ENCODE results near the gene PLEKHA7.
"Not testable (repeated sequence)": the region's sequence is repeated elsewhere in the genome, so short reads cannot be mapped to it uniquely, and the experiment has no call there.

PLEKHA7 gene

DNA sequence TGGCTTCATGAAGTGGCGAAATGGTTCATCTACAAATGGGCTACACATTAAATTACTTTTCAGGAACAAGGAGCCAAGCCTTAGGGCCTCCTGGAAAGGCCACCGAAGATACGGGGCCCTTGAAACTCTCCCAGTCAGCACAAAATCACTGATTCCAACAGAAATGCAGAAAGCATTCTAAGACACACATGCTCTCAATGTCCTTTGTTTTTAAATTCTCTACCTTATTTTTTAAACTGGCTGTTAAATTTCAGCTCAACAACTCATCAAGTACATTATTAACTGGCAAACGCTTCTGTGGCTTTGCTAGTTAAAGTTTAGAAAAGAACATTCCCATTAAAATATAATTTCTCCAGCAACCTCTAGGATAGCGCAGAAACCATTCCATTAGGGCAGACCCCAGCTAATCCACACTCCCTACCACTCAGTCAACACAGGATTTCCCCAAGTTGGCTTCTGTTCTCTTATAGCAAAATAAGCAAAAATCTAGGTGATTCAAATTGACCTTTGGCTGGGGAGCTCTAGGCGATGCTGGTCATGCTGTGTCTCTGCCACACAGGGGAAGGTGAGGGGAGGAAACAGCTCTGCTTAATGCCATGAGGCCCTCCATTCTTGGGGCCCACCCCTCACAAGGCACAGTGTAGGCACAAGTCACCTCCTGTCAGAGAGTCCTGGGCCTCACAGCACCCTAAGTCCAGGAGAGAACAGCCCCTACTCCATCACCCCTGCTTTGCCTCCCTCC is 47.1 kb downstream of the PLEKHA7 start:
- FAIRE-seq = no peak
- no peak for DNase-seq (ENCODE audit: insufficient read length, low spot score)
- TF ChIP-seq, protein P1, sequence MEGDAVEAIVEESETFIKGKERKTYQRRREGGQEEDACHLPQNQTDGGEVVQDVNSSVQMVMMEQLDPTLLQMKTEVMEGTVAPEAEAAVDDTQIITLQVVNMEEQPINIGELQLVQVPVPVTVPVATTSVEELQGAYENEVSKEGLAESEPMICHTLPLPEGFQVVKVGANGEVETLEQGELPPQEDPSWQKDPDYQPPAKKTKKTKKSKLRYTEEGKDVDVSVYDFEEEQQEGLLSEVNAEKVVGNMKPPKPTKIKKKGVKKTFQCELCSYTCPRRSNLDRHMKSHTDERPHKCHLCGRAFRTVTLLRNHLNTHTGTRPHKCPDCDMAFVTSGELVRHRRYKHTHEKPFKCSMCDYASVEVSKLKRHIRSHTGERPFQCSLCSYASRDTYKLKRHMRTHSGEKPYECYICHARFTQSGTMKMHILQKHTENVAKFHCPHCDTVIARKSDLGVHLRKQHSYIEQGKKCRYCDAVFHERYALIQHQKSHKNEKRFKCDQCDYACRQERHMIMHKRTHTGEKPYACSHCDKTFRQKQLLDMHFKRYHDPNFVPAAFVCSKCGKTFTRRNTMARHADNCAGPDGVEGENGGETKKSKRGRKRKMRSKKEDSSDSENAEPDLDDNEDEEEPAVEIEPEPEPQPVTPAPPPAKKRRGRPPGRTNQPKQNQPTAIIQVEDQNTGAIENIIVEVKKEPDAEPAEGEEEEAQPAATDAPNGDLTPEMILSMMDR (IDR thresholded peaks at IDR 0.05; ENCODE audit: insufficient read depth, missing control alignments) = no peak

DNA sequence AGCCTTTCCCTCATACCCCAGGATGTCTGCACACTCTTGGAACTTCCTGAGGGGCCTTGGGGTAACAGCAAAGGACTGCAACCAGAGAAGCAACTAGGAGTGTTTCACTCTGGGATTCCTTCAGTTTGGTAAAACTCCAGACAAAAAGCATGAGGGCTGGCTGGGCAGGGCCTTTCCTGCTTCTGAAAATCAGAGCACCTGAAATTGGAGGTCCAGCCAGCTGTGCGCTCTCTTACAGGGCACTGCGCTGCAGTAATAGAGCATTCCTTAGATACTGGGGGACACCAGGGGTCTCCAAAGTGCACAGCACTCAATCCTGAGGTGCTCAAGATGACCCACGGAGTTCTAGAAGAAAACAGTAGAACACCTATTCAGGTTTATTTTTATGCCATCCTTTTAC is 49.7 kb downstream of the PLEKHA7 start:
- TF ChIP-seq, protein P1 (IDR thresholded peaks at IDR 0.05; ENCODE audit: insufficient read depth, missing control alignments) = no peak
- FAIRE-seq (no peak), DNase-seq (ENCODE audit: insufficient read length, low spot score) (no peak)

DNA sequence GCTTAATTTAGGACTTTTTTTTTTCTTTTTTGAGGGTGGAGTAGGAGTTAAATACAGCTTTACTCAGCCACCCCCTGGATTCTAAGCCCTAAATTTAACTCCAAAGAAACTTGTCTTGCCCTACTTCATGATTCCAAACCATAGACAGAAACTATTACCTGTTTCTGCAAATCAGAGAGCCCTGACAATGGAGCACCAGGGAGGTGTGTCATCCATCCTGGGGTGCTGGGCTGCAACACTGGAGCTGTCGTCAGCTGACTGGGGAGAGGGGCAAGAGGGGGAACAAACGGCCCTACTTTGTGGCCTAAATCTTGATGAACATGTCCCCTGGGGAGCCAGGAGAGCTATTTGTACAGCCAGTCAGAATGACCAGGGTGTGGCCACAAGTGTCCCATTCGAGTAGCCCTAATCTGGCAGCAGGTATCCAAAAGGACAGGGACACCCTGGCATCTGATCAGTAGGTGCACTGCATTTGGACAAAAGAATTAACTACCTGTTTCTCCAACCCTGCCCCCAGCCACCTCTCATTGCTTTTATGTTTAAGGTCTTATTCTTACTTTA is 50.8 kb downstream of the PLEKHA7 start:
- FAIRE-seq (no peak), DNase-seq (ENCODE audit: insufficient read length, low spot score) (no peak)
- TF ChIP-seq, protein P1 (IDR thresholded peaks at IDR 0.05; ENCODE audit: insufficient read depth, missing control alignments) = no peak

DNA sequence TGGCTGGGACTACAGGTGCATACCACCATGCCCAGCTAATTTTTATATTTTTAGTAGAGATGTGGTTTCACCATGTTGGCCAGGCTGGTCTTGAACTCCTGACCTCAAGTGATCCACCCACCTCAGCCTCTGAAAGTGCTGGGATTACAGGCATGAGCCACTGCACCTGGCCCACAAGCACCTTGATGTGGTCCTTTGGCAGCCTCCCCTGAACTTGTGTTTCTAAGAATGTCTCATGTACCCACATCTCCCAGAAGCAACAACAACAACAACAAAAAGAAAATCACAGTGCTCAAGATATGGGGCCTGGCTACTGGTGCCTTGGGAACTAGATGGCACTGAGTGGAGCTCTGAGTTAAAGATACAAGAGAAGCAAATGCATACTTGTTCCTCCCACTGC is 51.6 kb downstream of the PLEKHA7 start:
- not testable (repeated sequence) for FAIRE-seq; DNase-seq (ENCODE audit: insufficient read length, low spot score)

DNA sequence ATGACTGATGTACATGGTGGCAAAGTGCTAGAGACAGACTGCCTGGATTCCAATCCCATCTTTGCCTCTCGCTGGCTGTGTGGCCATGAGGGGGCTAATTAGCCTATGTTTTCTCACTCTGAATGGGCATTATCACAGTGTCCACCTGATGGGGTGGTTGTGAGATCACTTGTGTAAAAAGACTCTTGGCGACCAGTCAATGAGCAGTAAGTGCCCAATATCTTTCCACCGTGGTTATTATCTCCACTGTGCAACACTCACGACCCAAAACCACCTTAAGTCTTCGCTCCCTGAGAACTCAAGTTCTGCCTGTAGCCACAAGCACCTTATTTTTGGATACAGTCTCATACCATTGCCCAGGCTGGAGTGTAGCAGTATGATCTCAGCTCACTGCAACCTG is 52.1 kb downstream of the PLEKHA7 start:
- DNase-seq (ENCODE audit: insufficient read length, low spot score) (no peak), FAIRE-seq (no peak)
- TF ChIP-seq, protein P1 (IDR thresholded peaks at IDR 0.05; ENCODE audit: insufficient read depth, missing control alignments) = no peak

DNA sequence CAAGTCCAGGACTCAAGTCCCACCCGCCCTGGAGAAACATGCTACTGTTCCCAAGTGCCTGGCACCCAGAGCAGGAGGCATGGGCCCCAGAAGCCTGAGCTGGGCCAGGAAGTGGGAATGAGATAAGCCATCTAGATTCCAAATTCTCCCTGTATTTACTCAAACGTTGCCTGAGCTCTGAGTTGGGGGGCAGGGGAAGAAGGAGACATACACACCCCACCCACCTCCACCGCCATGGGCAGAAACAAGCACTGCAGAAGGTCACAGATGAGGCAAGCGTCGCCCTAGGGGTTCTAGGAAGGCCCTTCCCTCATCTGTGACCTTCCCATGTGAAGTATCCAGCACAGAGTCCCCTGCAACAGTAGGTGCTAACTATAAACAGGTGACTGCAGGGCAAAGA is 54.0 kb downstream of the PLEKHA7 start:
- DNase-seq (ENCODE audit: insufficient read length, low spot score) (no peak), FAIRE-seq (no peak)
- TF ChIP-seq, protein P1 (IDR thresholded peaks at IDR 0.05; ENCODE audit: insufficient read depth, missing control alignments) = no peak

DNA sequence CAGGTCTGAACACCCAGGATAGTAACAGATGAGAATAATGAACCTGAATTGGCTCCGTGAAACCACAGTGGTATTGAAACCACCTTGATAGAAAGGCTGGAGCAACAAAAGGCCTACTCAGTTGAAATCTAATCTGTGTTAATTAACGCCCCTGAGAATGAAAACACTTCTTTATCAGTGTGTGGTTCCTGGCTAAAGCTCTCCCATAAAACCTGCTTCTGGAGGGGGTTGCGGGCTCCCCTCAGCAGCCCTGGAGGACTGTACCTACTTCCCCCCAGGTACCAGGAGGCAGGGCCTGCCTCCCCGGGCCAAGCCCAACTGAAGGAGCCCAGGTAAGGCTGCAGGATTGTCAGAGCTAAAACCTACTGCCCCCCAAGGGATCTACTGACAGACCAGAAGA is 54.6 kb downstream of the PLEKHA7 start:
- DNase-seq (ENCODE audit: insufficient read length, low spot score) (no peak), FAIRE-seq (no peak)
- TF ChIP-seq, protein P1 (IDR thresholded peaks at IDR 0.05; ENCODE audit: insufficient read depth, missing control alignments) = no peak
